RWPE1 (cell line): Measurements from ENCODE around the gene KLHDC3.

Experiments used
- CTCF ChIA-PET: fragments of 350-600 bp; sonication (Branson Sonifier 250); formaldehyde crosslinking; extraction: SDS; loops from one replicate; lab custom pipeline; 2021; lab: Yijun Ruan, JAX
- POLR2A ChIA-PET: fragments of 400-600 bp; formaldehyde crosslinking; extraction: SDS; loops from one replicate; lab custom pipeline; 2020; ENCODE audit warnings: antibody characterized with exemption; ENCODE audit not compliant: low non-redundant PET; lab: Yijun Ruan, JAX
- DNase-seq: peaks from one replicate; pipeline ENCODE4 v3.0.0; 2012; ENCODE audit warnings: low spot score
- H3K27ac ChIP-seq: fragments of 450-650 bp; 2 replicates; pipeline ENCODE4 v1.5.1; 2017
- CTCF ChIP-seq: fragments of 450-650 bp; conservative IDR thresholded peaks from 2 replicates; pipeline ENCODE4 v1.5.1; 2017; ENCODE audit warnings: low read depth, mild to moderate bottlenecking

Gene KLHDC3

DNA sequence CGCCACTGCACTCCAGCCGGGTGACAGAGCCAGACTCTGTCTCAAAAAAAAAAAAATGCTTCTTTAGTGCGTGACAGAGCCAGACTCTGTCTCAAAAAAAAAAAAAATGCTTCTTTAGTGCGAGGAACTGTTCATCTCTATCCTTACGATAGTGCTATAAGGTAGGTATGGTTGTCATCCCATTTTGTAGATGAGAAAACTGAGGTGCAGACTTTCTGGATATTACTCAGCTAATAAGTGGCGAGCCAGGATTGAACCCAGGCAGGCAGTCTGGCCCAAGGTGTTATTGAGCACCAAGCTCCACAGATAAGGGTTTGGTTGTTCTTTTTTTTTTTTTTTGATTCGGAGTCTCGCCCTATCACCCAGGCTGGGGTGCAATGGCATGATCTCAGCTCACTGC is 12.2 kb upstream of the KLHDC3 start:
- POLR2A ChIA-PET, result no interaction called here
- CTCF ChIA-PET, result interaction anchor here (0.6 kb wide), 1 partner anchor 9 kb away, joined by 4 read pairs; no protein-coding TSS in a partner anchor
- no peak for DNase-seq
- TF ChIP-seq CTCF, result no peak
- no peak overlapping the region for H3K27ac ChIP-seq

- CTCF ChIA-PET, result interaction anchor here (0.8 kb wide), 1 partner anchor 138 kb away, joined by 3 read pairs; no protein-coding TSS in a partner anchor
- TF ChIP-seq CTCF, result no peak
- POLR2A ChIA-PET, result no interaction called here
- no peak for DNase-seq
- no peak overlapping the region for H3K27ac ChIP-seq
These were observed 8.2 kb upstream of the KLHDC3 start for GRCh38 chr6:43005844-43006243.

DNA sequence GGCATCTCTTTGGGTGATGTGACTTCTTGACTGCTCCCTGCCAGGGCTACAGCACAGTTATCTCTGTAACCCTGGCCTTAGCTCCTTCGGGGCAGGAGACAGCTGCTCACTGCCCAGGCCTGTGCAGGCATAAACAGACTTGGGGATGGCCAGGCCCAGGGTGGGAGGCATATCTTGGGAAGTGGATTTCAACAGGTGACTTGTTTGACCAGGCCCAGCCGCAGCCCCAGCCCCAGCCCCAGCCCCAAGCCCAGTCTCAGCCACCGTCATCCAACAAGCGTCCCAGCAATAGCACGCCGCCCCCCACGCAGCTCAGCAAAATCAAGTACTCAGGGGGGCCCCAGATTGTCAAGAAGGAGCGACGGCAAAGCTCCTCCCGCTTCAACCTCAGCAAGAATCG is 7.8 kb upstream of the KLHDC3 start:
- ChIA-PET POLR2A (no interaction called here), CTCF (interaction anchor here (0.8 kb wide), 1 partner anchor 137 kb away, joined by 3 read pairs; no protein-coding TSS in a partner anchor)
- no peak for TF ChIP-seq CTCF
- 0 out of 2 replicates have a peak overlapping the region, but pooled peaks have one; percentile 6 for H3K27ac ChIP-seq
- no peak for DNase-seq

GRCh38 chr6:43007126-43007525 is 6.9 kb upstream of the KLHDC3 start:
- no peak overlapping the region for H3K27ac ChIP-seq
- no peak for DNase-seq
- no peak for TF ChIP-seq CTCF
- POLR2A ChIA-PET, result no interaction called here
- CTCF ChIA-PET, result interaction anchor here (0.7 kb wide), 2 partner anchors 80 to 81 kb away, joined by 3 to 7 read pairs; no protein-coding TSS in a partner anchor

- ChIA-PET CTCF (interaction anchor here (0.7 kb wide), 1 partner anchor 135 kb away, joined by 3 read pairs; no protein-coding TSS in a partner anchor), POLR2A (no interaction called here)
- no peak; the same call in 1 of the 2 replicates for TF ChIP-seq CTCF
- DNase-seq, result no peak
- peak overlapping the region; percentile 25 for H3K27ac ChIP-seq
These were observed 4.9 kb upstream of the KLHDC3 start for GRCh38 chr6:43009124-43009523.

DNA sequence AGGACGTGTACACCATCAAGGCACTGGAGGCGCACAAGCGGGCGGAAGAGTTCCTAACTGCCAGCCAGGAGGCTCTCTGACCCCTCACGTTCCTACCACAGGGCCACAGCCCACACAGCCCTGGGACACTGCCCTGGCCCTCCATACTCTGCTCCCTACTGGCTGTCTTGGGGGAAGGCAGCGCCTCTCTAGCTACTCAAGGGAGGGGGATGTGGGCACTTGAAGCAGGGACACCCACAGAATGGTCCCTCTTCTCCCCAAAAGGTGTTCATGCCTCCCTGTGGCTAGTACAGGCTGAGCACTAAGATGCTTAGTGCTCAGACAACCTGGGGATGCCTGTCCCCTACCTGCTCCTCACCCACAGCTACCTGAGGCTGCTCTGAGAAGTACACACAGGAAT is 2.8 kb upstream of the KLHDC3 start:
- no peak for DNase-seq
- CTCF ChIA-PET, result interaction anchor here (0.6 kb wide), 1 partner anchor 351 kb away, joined by 3 read pairs; no protein-coding TSS in a partner anchor
- TF ChIP-seq CTCF, result no peak
- POLR2A ChIA-PET, result no interaction called here
- peak overlapping the region; percentile 78 for H3K27ac ChIP-seq
